PFSK-1 (cell line): ENCODE results near the gene YWHAH.

Experiments used
- FOXP2 ChIP-seq: optimal IDR thresholded peaks from 2 replicates; pipeline ENCODE3; 2011; ENCODE audit warnings: borderline replicate concordance, control low read depth, inconsistent platforms; ENCODE audit not compliant: insufficient read depth; ENCODE audit errors: extremely low read length, extremely low read depth
- POLR2AphosphoS5 ChIP-seq: IDR thresholded peaks from 2 replicates; pipeline ENCODE4 v1.6.1; 2012; ENCODE audit warnings: low read depth, mild to moderate bottlenecking, control low read depth, low read length, moderate library complexity
- SIN3A ChIP-seq: IDR thresholded peaks from 2 replicates; pipeline ENCODE4 v1.6.1; 2012; ENCODE audit warnings: mild to moderate bottlenecking, low read length, moderate library complexity, borderline replicate concordance; ENCODE audit not compliant: insufficient read depth
- TAF1 ChIP-seq: IDR thresholded peaks from 2 replicates; pipeline ENCODE4 v1.6.1; 2012; ENCODE audit warnings: low read length, control low read depth, borderline replicate concordance; ENCODE audit not compliant: insufficient read depth
- TF ChIP-seq, protein P1 (sequence below), 2 experiments: IDR thresholded peaks; 2 replicates each; pipeline versions ENCODE4 v1.6.1 to v1.8.0; 2011 to 2012; ENCODE audit warnings: low read depth in 2 of 2, low read length in 2 of 2, control low read depth in 1 of 2, inconsistent platforms in 1 of 2, mild to moderate bottlenecking in 1 of 2, moderate library complexity in 1 of 2; ENCODE audit not compliant: insufficient read depth in 1 of 2

Gene YWHAH

DNA sequence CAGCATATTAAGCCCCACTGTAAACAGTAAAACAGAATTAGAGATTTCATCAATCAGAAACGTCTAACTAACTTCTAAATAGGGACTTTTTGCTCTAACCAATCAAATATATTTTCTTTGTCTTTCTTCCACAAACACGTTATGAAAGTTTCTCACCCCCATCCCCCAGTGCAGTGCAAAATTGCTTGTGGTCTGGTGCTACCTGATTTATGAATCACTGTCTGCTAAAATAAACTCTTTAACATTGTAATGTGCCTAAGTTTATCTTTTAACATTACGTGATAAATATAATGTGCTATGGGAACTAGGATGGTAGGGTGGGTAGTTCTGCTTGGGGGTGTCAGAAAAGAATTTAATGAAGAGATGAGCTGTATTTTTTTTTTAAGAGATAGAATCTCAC, 51.5 kb downstream of the YWHAH start:
- no peak for TF ChIP-seq FOXP2
- TF ChIP-seq TAF1, result no peak
- no peak for TF ChIP-seq POLR2AphosphoS5
- TF ChIP-seq, protein P1, sequence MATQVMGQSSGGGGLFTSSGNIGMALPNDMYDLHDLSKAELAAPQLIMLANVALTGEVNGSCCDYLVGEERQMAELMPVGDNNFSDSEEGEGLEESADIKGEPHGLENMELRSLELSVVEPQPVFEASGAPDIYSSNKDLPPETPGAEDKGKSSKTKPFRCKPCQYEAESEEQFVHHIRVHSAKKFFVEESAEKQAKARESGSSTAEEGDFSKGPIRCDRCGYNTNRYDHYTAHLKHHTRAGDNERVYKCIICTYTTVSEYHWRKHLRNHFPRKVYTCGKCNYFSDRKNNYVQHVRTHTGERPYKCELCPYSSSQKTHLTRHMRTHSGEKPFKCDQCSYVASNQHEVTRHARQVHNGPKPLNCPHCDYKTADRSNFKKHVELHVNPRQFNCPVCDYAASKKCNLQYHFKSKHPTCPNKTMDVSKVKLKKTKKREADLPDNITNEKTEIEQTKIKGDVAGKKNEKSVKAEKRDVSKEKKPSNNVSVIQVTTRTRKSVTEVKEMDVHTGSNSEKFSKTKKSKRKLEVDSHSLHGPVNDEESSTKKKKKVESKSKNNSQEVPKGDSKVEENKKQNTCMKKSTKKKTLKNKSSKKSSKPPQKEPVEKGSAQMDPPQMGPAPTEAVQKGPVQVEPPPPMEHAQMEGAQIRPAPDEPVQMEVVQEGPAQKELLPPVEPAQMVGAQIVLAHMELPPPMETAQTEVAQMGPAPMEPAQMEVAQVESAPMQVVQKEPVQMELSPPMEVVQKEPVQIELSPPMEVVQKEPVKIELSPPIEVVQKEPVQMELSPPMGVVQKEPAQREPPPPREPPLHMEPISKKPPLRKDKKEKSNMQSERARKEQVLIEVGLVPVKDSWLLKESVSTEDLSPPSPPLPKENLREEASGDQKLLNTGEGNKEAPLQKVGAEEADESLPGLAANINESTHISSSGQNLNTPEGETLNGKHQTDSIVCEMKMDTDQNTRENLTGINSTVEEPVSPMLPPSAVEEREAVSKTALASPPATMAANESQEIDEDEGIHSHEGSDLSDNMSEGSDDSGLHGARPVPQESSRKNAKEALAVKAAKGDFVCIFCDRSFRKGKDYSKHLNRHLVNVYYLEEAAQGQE (IDR thresholded peaks at IDR 0.05; ENCODE audit: insufficient read depth in 1 of 2, low read depth in 2 of 2, low read length in 2 of 2), result no peak
- no peak for TF ChIP-seq SIN3A

DNA sequence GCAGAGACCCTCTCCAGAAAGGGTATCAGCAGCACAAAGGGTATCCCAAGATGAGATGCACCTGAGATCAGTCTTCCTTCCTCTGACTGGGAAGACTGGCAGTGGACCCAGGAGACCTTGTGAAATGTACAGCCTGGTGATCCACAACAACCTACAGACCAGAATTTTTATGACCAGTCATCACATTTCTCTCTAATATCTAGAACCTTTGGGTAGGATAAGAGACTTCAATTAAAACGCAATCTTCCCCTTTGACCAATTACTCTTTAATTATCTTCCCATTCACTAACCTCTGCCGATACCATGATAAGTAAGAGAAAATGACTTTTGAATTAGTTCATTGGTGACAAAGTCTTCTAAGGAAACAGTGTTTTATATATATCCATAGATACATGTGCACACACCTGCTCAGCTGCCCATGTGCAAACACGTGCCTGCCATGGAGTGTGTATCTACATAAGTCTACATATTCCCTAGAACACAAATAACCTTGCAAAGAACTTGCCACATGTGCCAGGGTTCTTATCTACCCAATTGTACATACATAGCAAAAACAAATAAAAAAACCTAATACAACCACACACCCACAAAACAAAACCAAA, 54.5 kb downstream of the YWHAH start:
- TF ChIP-seq, protein P1 (IDR thresholded peaks at IDR 0.05; ENCODE audit: insufficient read depth in 1 of 2, low read depth in 2 of 2, low read length in 2 of 2), result no peak
- no peak for TF ChIP-seq POLR2AphosphoS5
- no peak for TF ChIP-seq TAF1
- no peak for TF ChIP-seq FOXP2
- no peak for TF ChIP-seq SIN3A

DNA sequence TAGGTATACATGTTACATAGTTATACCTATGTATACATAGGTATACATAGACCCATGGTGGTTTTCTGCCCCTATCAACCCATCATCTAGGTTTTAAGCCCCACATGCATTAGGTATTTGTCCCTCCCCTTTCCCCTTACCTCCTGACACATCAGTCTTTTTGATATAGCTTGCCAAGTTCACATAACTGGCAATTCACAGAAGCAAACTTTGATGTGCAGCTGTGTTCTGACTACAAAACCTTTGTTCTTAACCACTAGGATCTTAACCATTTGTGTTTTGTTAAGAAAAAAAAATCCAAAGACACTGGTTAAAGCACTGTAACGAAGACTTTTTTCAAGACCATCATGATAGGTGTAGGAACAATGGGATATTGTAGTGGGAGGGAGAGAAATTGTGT, 55.8 kb downstream of the YWHAH start:
- no peak for TF ChIP-seq SIN3A
- no peak for TF ChIP-seq TAF1
- no peak for TF ChIP-seq FOXP2
- TF ChIP-seq POLR2AphosphoS5, result no peak
- TF ChIP-seq, protein P1 (IDR thresholded peaks at IDR 0.05; ENCODE audit: insufficient read depth in 1 of 2, low read depth in 2 of 2, low read length in 2 of 2), result no peak

DNA sequence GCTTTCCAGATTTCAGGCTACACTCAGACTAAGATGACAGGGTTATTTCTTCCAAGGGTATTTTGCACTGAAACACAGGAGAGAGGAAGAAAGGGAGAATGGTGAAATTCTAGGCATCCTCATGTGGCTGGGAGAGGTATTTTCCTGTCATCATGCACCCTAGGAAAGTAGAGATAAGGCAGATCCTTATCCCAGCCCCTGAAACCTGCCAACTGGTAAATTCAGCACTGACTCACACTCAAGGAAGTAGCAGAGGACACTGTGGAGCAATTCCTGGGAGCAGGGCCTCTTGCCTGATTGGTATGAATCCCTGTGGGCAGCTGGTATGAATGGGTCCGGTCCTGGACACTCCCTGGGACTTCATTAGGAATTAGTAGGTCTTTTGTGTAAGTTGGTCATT, 61.1 kb downstream of the YWHAH start:
- TF ChIP-seq FOXP2, result no peak
- TF ChIP-seq POLR2AphosphoS5, result no peak
- TF ChIP-seq TAF1, result no peak
- TF ChIP-seq SIN3A, result no peak
- TF ChIP-seq, protein P1 (IDR thresholded peaks at IDR 0.05; ENCODE audit: insufficient read depth in 1 of 2, low read depth in 2 of 2, low read length in 2 of 2), result no peak
